OCI-LY1 (cell line): ENCODE measurements around the gene ANKRD55.

Experiments
- H2AFZ ChIP-seq: fragments of 200-600 bp; sonication (generic), shearing (Covaris generic); 2 replicates; pipeline ENCODE4 v1.6.0; 2014; ENCODE audit warnings: antibody characterized with exemption, mild to moderate bottlenecking, low read length
- H3F3A ChIP-seq: fragments of 200-600 bp; sonication (generic), shearing (Covaris generic); 2 replicates; pipeline ENCODE4 v1.6.0; 2014; ENCODE audit warnings: mild to moderate bottlenecking, antibody characterized with exemption, low read length, moderate library complexity; ENCODE audit not compliant: insufficient read depth
- H3K27ac ChIP-seq: fragments of 200-600 bp; sonication (generic); 2 replicates; pipeline ENCODE4 v1.5.1; 2014; ENCODE audit warnings: low read length, mixed run types, mild to moderate bottlenecking, low read depth; ENCODE audit not compliant: poor library complexity, severe bottlenecking
- H3K27me3 ChIP-seq: fragments of 200-600 bp; sonication (generic); 2 replicates; pipeline ENCODE4 v1.6.0; 2014; ENCODE audit warnings: antibody characterized with exemption, mild to moderate bottlenecking, low read length, moderate library complexity; ENCODE audit not compliant: insufficient read depth
- H3K36me3 ChIP-seq: fragments of 200-600 bp; sonication (generic); 2 replicates; pipeline ENCODE4 v1.6.1; 2014; ENCODE audit warnings: mild to moderate bottlenecking, antibody characterized with exemption, low read length, moderate library complexity, mixed read lengths; ENCODE audit not compliant: insufficient read depth
- H3K4me1 ChIP-seq: fragments of 200-600 bp; sonication (generic); 2 replicates; pipeline ENCODE4 v1.5.1; 2014; ENCODE audit warnings: mild to moderate bottlenecking, low read length, moderate library complexity; ENCODE audit not compliant: insufficient read depth, severe bottlenecking
- H3K4me2 ChIP-seq: fragments of 200-600 bp; sonication (generic), shearing (Covaris generic); 2 replicates; pipeline ENCODE4 v1.6.1; 2014; ENCODE audit warnings: low read length
- H3K4me3 ChIP-seq: fragments of 200-600 bp; sonication (generic); 2 replicates; pipeline ENCODE4 v1.5.1; 2014; ENCODE audit warnings: low read length, low read depth, mild to moderate bottlenecking, mixed read lengths; ENCODE audit not compliant: poor library complexity, severe bottlenecking
- H3K79me2 ChIP-seq: fragments of 200-600 bp; shearing (Covaris generic); 2 replicates; pipeline ENCODE4 v1.6.1; 2016; ENCODE audit warnings: mixed run types, low read length, mixed read lengths; ENCODE audit not compliant: insufficient read depth
- H3K9ac ChIP-seq: fragments of 200-600 bp; sonication (generic), shearing (Covaris generic); 2 replicates; pipeline ENCODE4 v1.6.1; 2014; ENCODE audit warnings: mild to moderate bottlenecking, low read length, mixed read lengths
- H3K9me2 ChIP-seq: fragments of 200-600 bp; sonication (generic), shearing (Covaris generic); 2 replicates; pipeline ENCODE4 v1.6.1; 2014; ENCODE audit warnings: low read depth, mild to moderate bottlenecking, low read length, mixed read lengths
- H3K9me3 ChIP-seq: fragments of 200-600 bp; shearing (Covaris generic); 2 replicates; pipeline ENCODE4 v1.6.1; 2014; ENCODE audit warnings: low read length, mixed read lengths
- H4K20me1 ChIP-seq: fragments of 200-600 bp; sonication (generic), shearing (Covaris generic); 2 replicates; pipeline ENCODE4 v1.6.0; 2016; ENCODE audit warnings: mild to moderate bottlenecking, low read length; ENCODE audit not compliant: insufficient read depth
- CTCF ChIP-seq: fragments of 200-600 bp; sonication (generic), shearing (Covaris generic); IDR thresholded peaks from 2 replicates; pipeline ENCODE4 v1.5.1; 2017; ENCODE audit warnings: mild to moderate bottlenecking, antibody characterized with exemption, low read length, moderate library complexity, mixed read lengths
- EZH2 ChIP-seq: fragments of 200-600 bp; sonication (generic), shearing (Covaris generic); IDR thresholded peaks from 2 replicates; pipeline ENCODE4 v1.8.0; 2017; ENCODE audit warnings: borderline replicate concordance, mixed run types, mild to moderate bottlenecking, antibody characterized with exemption, low read length, moderate library complexity, mixed read lengths

Gene ANKRD55

GRCh38 chr5:56169949-56170348 lies 63.2 kb downstream of the ANKRD55 start:
- H2AFZ ChIP-seq, result no peak overlapping the region
- H3K79me2 ChIP-seq, result no peaks in the 10 kb centered on the region
- TF ChIP-seq CTCF, result no peak
- TF ChIP-seq EZH2, result no peak
- no peak overlapping the region for H3K4me2 ChIP-seq
- H3K9me2 ChIP-seq, result no peaks in the 10 kb centered on the region
- H4K20me1 ChIP-seq, result no peaks in the 10 kb centered on the region
- no peak overlapping the region for H3K9ac ChIP-seq
- H3K36me3 ChIP-seq, result no peaks in the 10 kb centered on the region
- H3K4me3 ChIP-seq, result no peak overlapping the region
- H3K9me3 ChIP-seq, result no peaks in the 10 kb centered on the region
- no peaks in the 10 kb centered on the region for H3K4me1 ChIP-seq
- no peaks in the 10 kb centered on the region for H3F3A ChIP-seq
- H3K27ac ChIP-seq, result no peak overlapping the region
- no peaks in the 10 kb centered on the region for H3K27me3 ChIP-seq

DNA sequence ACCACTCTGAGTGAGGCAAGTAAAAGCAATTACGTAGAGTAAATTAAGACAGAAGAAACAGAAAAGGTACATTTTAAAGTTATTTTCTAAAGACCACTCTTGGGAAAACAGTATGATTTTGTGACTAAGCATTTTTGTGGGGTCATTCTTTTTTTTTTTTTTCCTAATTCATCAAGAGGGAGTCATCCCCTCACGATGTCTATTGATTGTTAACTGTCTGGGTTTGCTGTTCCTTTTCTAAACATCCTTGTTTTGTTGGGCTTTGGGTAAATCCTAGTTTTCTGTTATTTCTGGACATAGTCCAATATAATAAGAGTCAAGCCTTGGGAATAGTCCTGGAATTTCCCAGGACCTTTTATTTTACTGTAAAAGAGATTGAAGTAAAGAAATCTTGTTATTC lies 63.8 kb downstream of the ANKRD55 start:
- H3K79me2 ChIP-seq, result no peaks in the 10 kb centered on the region
- H3F3A ChIP-seq, result no peaks in the 10 kb centered on the region
- no peak for TF ChIP-seq CTCF
- no peak overlapping the region for H3K4me3 ChIP-seq
- H3K27ac ChIP-seq, result no peak overlapping the region
- no peak overlapping the region for H3K4me2 ChIP-seq
- no peaks in the 10 kb centered on the region for H3K36me3 ChIP-seq
- no peaks in the 10 kb centered on the region for H3K9me3 ChIP-seq
- no peaks in the 10 kb centered on the region for H3K4me1 ChIP-seq
- H3K9me2 ChIP-seq, result no peaks in the 10 kb centered on the region
- H2AFZ ChIP-seq, result no peak overlapping the region
- H3K9ac ChIP-seq, result no peak overlapping the region
- no peaks in the 10 kb centered on the region for H4K20me1 ChIP-seq
- H3K27me3 ChIP-seq, result no peaks in the 10 kb centered on the region

DNA sequence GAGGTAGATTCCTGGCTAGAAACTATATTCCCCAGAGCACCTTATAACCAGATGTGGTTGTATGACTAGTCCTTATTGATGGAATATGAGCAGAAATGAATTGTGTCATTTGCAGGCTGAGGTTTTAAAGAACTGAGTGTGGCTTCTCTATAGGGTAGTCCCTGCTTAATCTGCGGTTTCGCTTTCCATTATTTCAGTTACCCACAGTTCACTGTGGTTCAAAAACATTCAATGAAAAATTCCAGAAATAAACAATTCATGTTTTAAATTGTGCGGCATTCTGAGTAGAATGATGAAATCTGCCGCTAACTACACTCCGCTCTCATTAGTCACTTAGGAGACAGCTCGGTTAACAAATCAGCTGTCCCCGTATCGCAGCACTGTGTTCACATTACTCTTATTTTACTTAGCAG lies 65.1 kb downstream of the ANKRD55 start:
- no peak overlapping the region for H3K4me3 ChIP-seq
- no peaks in the 10 kb centered on the region for H3K9me3 ChIP-seq
- H3K4me2 ChIP-seq, result no peak overlapping the region
- TF ChIP-seq EZH2, result no peak
- TF ChIP-seq CTCF, result no peak
- H3K79me2 ChIP-seq, result no peaks in the 10 kb centered on the region
- H3K36me3 ChIP-seq, result no peaks in the 10 kb centered on the region
- no peaks in the 10 kb centered on the region for H3K27me3 ChIP-seq
- no peaks in the 10 kb centered on the region for H3K9me2 ChIP-seq
- no peaks in the 10 kb centered on the region for H3K4me1 ChIP-seq
- no peak overlapping the region for H3K9ac ChIP-seq
- no peak overlapping the region for H3K27ac ChIP-seq
- H2AFZ ChIP-seq, result no peak overlapping the region
- H3F3A ChIP-seq, result no peaks in the 10 kb centered on the region
- no peaks in the 10 kb centered on the region for H4K20me1 ChIP-seq
